CD14-positive monocyte (primary cell): Measurements from ENCODE around the gene DDC. TPM values are rescaled to one million over a fixed set of nuclear protein-coding genes. Genes with fewer than 3 reads are reported as not detected.
A peak's percentile ranks its signal among the peaks of the same experiment; 100 is the strongest.

Experiments used
- DNase-seq, 3 donors: peaks; one replicate each; pipeline ENCODE4 v3.0.0-alpha.2; 2011 to 2022
- H2AFZ ChIP-seq: 2 replicates; pipeline ENCODE4 v1.6.0; 2012; ENCODE audit warnings: mild to moderate bottlenecking, low read depth, low read length, inconsistent platforms; ENCODE audit not compliant: insufficient read depth, poor library complexity, severe bottlenecking
- H3K27ac ChIP-seq, 2 donors: 1 replicate in 1 of 2; 2 replicates in 1 of 2; pipeline ENCODE4 v1.5.1; 2012 to 2013; ENCODE audit warnings: low read length in 2 of 2, control low read depth in 1 of 2, inconsistent platforms in 1 of 2, low read depth in 1 of 2, mild to moderate bottlenecking in 1 of 2
- H3K27me3 ChIP-seq, 2 donors: one replicate each; pipeline versions ENCODE4 v1.6.0 to v1.6.1; 2011 to 2013; ENCODE audit warnings: low read length in 2 of 2; ENCODE audit not compliant: control insufficient read depth in 2 of 2, insufficient read depth in 2 of 2
- H3K36me3 ChIP-seq, 2 donors: replicated peaks in 1 of 2; 1 replicate in 1 of 2; 2 replicates in 1 of 2; pipeline versions ENCODE4 v1.5.1 to v1.6.1; 2012 to 2013; ENCODE audit warnings: low read length in 2 of 2, control low read depth in 1 of 2, inconsistent platforms in 1 of 2, mild to moderate bottlenecking in 1 of 2; ENCODE audit not compliant: insufficient read depth in 2 of 2, control insufficient read depth in 1 of 2
- H3K4me1 ChIP-seq, 2 donors: 1 replicate in 1 of 2; 2 replicates in 1 of 2; pipeline versions ENCODE4 v1.5.1 to v1.6.1; 2012 to 2013; ENCODE audit warnings: low read length in 2 of 2, control low read depth in 1 of 2, inconsistent platforms in 1 of 2, mild to moderate bottlenecking in 1 of 2, moderate library complexity in 1 of 2; ENCODE audit not compliant: insufficient read depth in 2 of 2, control insufficient read depth in 1 of 2
- H3K4me2 ChIP-seq: replicated peaks from 2 replicates; pipeline ENCODE3; 2012; ENCODE audit warnings: low read length, moderate library complexity, mild to moderate bottlenecking; ENCODE audit not compliant: poor library complexity, severe bottlenecking; ENCODE audit errors: extremely low read depth
- H3K4me3 ChIP-seq, 3 experiments: fragments of 200-600 bp in 1 of 3; sonication (generic) in 1 of 3; replicated peaks in 1 of 3; 1 replicate in 2 of 3; 2 replicates in 1 of 3; pipeline ENCODE4 v1.5.1; 2011 to 2013; ENCODE audit warnings: low read length in 3 of 3, mild to moderate bottlenecking in 3 of 3, control low read depth in 2 of 3, low read depth in 2 of 3, inconsistent platforms in 1 of 3, moderate library complexity in 1 of 3
- H3K79me2 ChIP-seq: 2 replicates; pipeline ENCODE4 v1.6.0; 2012; ENCODE audit warnings: mild to moderate bottlenecking, control low read depth, inconsistent platforms, low read length, moderate library complexity; ENCODE audit not compliant: insufficient read depth
- H3K9ac ChIP-seq: 2 replicates; pipeline ENCODE4 v1.6.0; 2017; ENCODE audit warnings: low read length, mild to moderate bottlenecking; ENCODE audit not compliant: insufficient read depth, poor library complexity, severe bottlenecking
- H3K9me3 ChIP-seq, 2 donors: replicated peaks in 1 of 2; 1 replicate in 1 of 2; 2 replicates in 1 of 2; pipeline versions ENCODE4 v1.5.1 to v1.6.1; 2012 to 2013; ENCODE audit warnings: low read length in 2 of 2, control low read depth in 1 of 2; ENCODE audit not compliant: control insufficient read depth in 1 of 2, insufficient read depth in 1 of 2
- H4K20me1 ChIP-seq: 2 replicates; pipeline ENCODE4 v1.6.0; 2012; ENCODE audit warnings: mild to moderate bottlenecking, low read length, control low read depth, moderate library complexity; ENCODE audit not compliant: insufficient read depth
- H3K27ac Mint-ChIP-seq, 7 donors: one replicate each; pipeline ENCODE4 v1.8.0; 2020; ENCODE audit warnings: mild to moderate bottlenecking in 7 of 7, mixed read lengths in 7 of 7, moderate library complexity in 6 of 7, inconsistent platforms in 2 of 7
- H3K27me3 Mint-ChIP-seq, 3 donors: one replicate each; pipeline ENCODE4 v1.8.0; 2021 to 2022; ENCODE audit warnings: low read depth in 3 of 3, mild to moderate bottlenecking in 3 of 3, mixed read lengths in 3 of 3, moderate library complexity in 3 of 3, inconsistent platforms in 1 of 3
- H3K36me3 Mint-ChIP-seq, 2 donors: one replicate each; pipeline ENCODE4 v1.8.0; 2020; ENCODE audit warnings: mixed read lengths in 2 of 2, inconsistent platforms in 1 of 2, mild to moderate bottlenecking in 1 of 2
- H3K4me1 Mint-ChIP-seq: one replicate; pipeline ENCODE4 v1.8.0; 2020; ENCODE audit warnings: mild to moderate bottlenecking, mixed read lengths
- H3K4me3 Mint-ChIP-seq, 2 donors: one replicate each; pipeline ENCODE4 v1.8.0; 2020; ENCODE audit warnings: mild to moderate bottlenecking in 2 of 2, mixed read lengths in 2 of 2, moderate library complexity in 1 of 2
- H3K9me3 Mint-ChIP-seq, 7 donors: one replicate each; pipeline ENCODE4 v1.8.0; 2020 to 2022; ENCODE audit warnings: mixed read lengths in 7 of 7, mild to moderate bottlenecking in 6 of 7, moderate library complexity in 6 of 7, inconsistent platforms in 2 of 7
- WGBS: methylation state at CpG from one replicate; pipeline ENCODE4 v1.1.5; 2013; ENCODE audit warnings: missing lambda C conversion rate; ENCODE audit not compliant: insufficient coverage; 5-methylcytosine and 5-hydroxymethylcytosine counted together
- intact Hi-C, 2 donors: fragments of 100-400 bp; cut with micrococcal nuclease; formaldehyde crosslinking; loops; one replicate each; pipeline versions ENCODE4 v1.15.0 to v1.15.1; 2023
- polyA plus RNA-seq, 3 donors: library from polyadenylated mRNA; depleted of rRNA in 1 of 3; unstranded in 2 of 3; stranded (reverse) in 1 of 3; fragments of 300-500 nt in 2 of 3; fragments of >200 nt in 1 of 3; fragmentation: Illumina TruSeq in 2 of 3; gene quantifications; 1 replicate in 2 of 3; 2 replicates in 1 of 3; pipeline ENCODE4 v1.2.3, GENCODE V29; 2012 to 2021
- TF ChIP-seq, protein P1 (sequence below): fragments of 200-600 bp; IDR thresholded peaks from one replicate; pipeline ENCODE4 v1.8.0; 2022; ENCODE audit warnings: antibody characterized with exemption, mild to moderate bottlenecking

Gene DDC
- polyA plus RNA-seq, 3 donors = not detected

DNA sequence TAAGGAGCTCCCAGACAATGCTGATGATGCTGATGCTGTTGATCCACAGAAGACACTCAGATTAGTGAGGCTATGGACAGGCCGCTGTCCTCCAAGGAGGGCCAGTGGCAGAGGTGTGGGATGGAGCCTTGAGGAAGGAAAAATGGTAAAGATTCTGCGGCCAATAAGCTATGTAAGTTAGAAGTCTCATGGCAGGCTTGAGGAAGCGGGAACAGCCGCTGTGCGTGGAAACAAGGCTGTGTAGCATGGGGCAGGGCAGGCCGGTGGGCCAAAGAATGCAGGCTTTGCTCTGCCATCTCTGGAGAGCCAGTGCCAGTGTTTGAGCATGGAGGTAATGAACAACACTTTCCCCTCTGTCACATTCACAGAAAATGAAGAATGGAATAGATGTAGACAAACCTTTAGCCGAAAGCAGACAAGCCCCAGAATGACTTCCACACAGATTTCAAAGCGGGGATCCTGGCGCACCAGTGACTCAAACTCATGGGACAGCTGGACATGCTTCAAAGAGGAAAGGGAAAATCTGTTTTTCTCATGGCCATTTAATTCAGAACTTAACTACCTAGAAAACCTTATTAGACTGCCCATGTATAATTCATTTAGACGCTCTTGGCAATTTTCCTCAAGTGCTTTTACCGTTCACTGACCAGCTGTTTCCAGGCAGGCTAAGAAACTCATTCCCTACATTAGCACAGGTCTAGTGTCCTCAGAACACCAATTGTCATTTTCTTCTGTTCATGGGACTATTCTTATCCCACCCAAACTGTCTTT lies 98.2 kb downstream of the DDC start:
- Histone ChIP-seq H3K27ac (no peak overlapping the region), H4K20me1 (no peaks in the 10 kb centered on the region), H2AFZ (peak overlapping the region; percentile 63), H3K4me1 (peaks cover 7% of the 10 kb centered on the region in 2 donors), H3K36me3 (no peaks in the 10 kb centered on the region), H3K79me2 (no peaks in the 10 kb centered on the region), H3K4me2 (no peak overlapping the region), H3K27me3 (peaks cover 0 to 3% of the 10 kb centered on the region in 2 donors), H3K9me3 (no peaks in the 10 kb centered on the region), H3K4me3 (no peak overlapping the region), H3K9ac (no peak overlapping the region)
- peaks cover 4 to 9% (median 5%) of the 10 kb centered on the region in 3 donors for H3K27me3 Mint-ChIP-seq
- intact Hi-C loops = loop anchor here in 1 of 2 donors (5.0 kb wide), 2 partner anchors 165 to 695 kb away; no protein-coding TSS in a partner anchor
- H3K9me3 Mint-ChIP-seq = no peaks in the 10 kb centered on the region
- H3K4me3 Mint-ChIP-seq = no peak overlapping the region
- TF ChIP-seq, protein P1, sequence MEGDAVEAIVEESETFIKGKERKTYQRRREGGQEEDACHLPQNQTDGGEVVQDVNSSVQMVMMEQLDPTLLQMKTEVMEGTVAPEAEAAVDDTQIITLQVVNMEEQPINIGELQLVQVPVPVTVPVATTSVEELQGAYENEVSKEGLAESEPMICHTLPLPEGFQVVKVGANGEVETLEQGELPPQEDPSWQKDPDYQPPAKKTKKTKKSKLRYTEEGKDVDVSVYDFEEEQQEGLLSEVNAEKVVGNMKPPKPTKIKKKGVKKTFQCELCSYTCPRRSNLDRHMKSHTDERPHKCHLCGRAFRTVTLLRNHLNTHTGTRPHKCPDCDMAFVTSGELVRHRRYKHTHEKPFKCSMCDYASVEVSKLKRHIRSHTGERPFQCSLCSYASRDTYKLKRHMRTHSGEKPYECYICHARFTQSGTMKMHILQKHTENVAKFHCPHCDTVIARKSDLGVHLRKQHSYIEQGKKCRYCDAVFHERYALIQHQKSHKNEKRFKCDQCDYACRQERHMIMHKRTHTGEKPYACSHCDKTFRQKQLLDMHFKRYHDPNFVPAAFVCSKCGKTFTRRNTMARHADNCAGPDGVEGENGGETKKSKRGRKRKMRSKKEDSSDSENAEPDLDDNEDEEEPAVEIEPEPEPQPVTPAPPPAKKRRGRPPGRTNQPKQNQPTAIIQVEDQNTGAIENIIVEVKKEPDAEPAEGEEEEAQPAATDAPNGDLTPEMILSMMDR = no peak
- H3K4me1 Mint-ChIP-seq = peaks cover 8% of the 10 kb centered on the region
- no peak for DNase-seq
- WGBS = 98% methylated on average over 6 of the region's 11 CpGs
- H3K27ac Mint-ChIP-seq = peak overlapping the region in 1 of 7 donors; percentile 10
- no peaks in the 10 kb centered on the region for H3K36me3 Mint-ChIP-seq

DNA sequence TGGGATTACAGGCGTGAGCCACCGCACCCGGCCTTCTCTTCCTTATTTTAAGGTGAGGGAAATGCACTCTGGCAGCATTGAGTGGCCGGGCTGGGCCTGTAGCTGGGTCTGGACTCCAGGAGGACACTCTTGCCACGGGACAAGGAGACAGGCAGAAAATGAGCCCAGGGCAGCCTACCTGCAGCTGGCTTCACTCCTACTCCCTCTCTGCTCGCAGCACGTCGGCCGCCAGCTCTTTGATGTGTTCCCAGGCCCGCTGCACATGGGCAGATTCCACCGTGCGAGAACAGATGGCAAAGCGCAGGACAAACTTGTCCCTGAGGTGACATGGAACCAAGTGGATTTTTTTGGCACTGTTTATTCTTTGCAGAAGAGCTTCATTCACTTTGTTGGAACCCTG lies 102.2 kb downstream of the DDC start:
- intact Hi-C loops = no loop called here
- H3K27ac Mint-ChIP-seq = no peak overlapping the region
- Histone ChIP-seq H3K4me3 (no peak overlapping the region), H3K9ac (no peak overlapping the region), H3K4me1 (peaks cover 4 to 6% of the 10 kb centered on the region in 2 donors), H2AFZ (no peak overlapping the region), H3K4me2 (no peak overlapping the region), H3K9me3 (no peaks in the 10 kb centered on the region), H3K36me3 (no peaks in the 10 kb centered on the region), H3K79me2 (no peaks in the 10 kb centered on the region), H3K27me3 (no peaks in the 10 kb centered on the region), H3K27ac (no peak overlapping the region), H4K20me1 (no peaks in the 10 kb centered on the region)
- no peak for DNase-seq
- H3K27me3 Mint-ChIP-seq = peaks cover 3 to 5% (median 5%) of the 10 kb centered on the region in 3 donors
- WGBS = 100% methylated on average over 2 of the region's 13 CpGs
- TF ChIP-seq, protein P1 = no peak
- H3K4me3 Mint-ChIP-seq = no peak overlapping the region
- peaks cover 0 to 7% (median 3%) of the 10 kb centered on the region in 7 donors for H3K9me3 Mint-ChIP-seq
- no peaks in the 10 kb centered on the region for H3K36me3 Mint-ChIP-seq
- peaks cover 6% of the 10 kb centered on the region for H3K4me1 Mint-ChIP-seq
